Glutamatergic neuron (in vitro differentiated cells): ENCODE data around the gene ABCA2. TPM values are rescaled to one million over a fixed set of nuclear protein-coding genes. Genes with fewer than 3 reads are reported as not detected.
"Not testable (repeated sequence)": the region's sequence is repeated elsewhere in the genome, so short reads cannot be mapped to it uniquely, and the experiment has no call there.

Experiments used
- DNase-seq: peaks from one replicate; pipeline ENCODE4 v3.0.0; 2022
- H3K27ac Mint-ChIP-seq: one replicate; pipeline ENCODE4 v1.8.0; 2020; ENCODE audit warnings: mild to moderate bottlenecking, mixed read lengths, inconsistent platforms; ENCODE audit not compliant: unreplicated experiment
- H3K27me3 Mint-ChIP-seq: one replicate; pipeline ENCODE4 v1.8.0; 2020; ENCODE audit warnings: mild to moderate bottlenecking, moderate library complexity, mixed read lengths, inconsistent platforms; ENCODE audit not compliant: unreplicated experiment
- H3K36me3 Mint-ChIP-seq: one replicate; pipeline ENCODE4 v1.8.0; 2020; ENCODE audit warnings: mild to moderate bottlenecking, mixed read lengths, inconsistent platforms; ENCODE audit not compliant: unreplicated experiment
- H3K4me1 Mint-ChIP-seq: one replicate; pipeline ENCODE4 v1.8.0; 2020; ENCODE audit warnings: mild to moderate bottlenecking, low read depth, mixed read lengths, inconsistent platforms; ENCODE audit not compliant: unreplicated experiment
- H3K4me3 Mint-ChIP-seq: one replicate; pipeline ENCODE4 v1.8.0; 2020; ENCODE audit warnings: mild to moderate bottlenecking, mixed read lengths, inconsistent platforms; ENCODE audit not compliant: unreplicated experiment
- H3K9me3 Mint-ChIP-seq: one replicate; pipeline ENCODE4 v1.8.0; 2020; ENCODE audit warnings: mild to moderate bottlenecking, moderate library complexity, mixed read lengths, inconsistent platforms; ENCODE audit not compliant: unreplicated experiment
- total RNA-seq: library from RNA; stranded (reverse); fragmentation: NEBNext Ultra II Directional; extraction: Animal tissue kit (Norgen Biotek cat#: 25700); gene quantifications from one replicate; pipeline ENCODE4 v1.2.1, GENCODE V29; 2021; ENCODE audit not compliant: unreplicated experiment
- TF ChIP-seq, protein P1 (sequence below): fragments of 200-600 bp; sonication (generic); IDR thresholded peaks from one replicate; pipeline ENCODE4 v1.5.0; 2021; ENCODE audit not compliant: partially characterized antibody, unreplicated experiment

Gene ABCA2
- total RNA-seq, 1 donor from 2014 or later: 70.7 TPM

DNA sequence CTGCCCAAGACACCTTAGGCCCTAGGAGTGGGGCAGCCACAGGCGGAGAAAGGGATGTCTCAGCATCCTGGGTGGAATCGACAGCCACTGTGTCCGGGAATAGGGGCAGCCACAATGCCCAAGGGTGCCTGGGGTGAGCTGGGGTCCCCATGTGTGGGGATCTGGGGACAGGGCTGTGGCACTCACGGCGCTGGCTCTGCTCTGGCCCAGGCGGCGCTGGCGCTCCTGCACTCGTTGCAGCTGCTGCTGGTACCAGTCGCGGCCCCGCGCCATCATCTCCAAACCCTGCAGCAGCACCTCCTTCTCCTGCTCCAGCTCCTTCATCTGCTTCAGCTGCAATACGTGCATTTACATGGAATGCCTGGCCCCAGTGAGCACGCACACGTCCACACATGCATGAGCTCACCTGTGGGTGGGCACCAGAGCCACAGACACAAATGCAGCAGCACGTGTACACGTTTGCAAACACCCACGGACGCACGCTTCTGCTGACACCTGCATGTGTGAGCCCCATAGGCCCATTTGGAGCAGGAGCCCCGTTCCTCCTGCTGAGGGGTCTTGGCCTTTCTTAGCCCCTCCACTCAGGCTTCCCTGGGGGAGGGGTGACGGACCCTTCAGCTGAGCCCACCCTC, 37.4 kb upstream of the ABCA2 start:
- TF ChIP-seq, protein P1, sequence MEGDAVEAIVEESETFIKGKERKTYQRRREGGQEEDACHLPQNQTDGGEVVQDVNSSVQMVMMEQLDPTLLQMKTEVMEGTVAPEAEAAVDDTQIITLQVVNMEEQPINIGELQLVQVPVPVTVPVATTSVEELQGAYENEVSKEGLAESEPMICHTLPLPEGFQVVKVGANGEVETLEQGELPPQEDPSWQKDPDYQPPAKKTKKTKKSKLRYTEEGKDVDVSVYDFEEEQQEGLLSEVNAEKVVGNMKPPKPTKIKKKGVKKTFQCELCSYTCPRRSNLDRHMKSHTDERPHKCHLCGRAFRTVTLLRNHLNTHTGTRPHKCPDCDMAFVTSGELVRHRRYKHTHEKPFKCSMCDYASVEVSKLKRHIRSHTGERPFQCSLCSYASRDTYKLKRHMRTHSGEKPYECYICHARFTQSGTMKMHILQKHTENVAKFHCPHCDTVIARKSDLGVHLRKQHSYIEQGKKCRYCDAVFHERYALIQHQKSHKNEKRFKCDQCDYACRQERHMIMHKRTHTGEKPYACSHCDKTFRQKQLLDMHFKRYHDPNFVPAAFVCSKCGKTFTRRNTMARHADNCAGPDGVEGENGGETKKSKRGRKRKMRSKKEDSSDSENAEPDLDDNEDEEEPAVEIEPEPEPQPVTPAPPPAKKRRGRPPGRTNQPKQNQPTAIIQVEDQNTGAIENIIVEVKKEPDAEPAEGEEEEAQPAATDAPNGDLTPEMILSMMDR: no peak
- Mint-ChIP-seq H3K27me3 (no peaks in the 10 kb centered on the region), H3K36me3 (no peaks in the 10 kb centered on the region), H3K4me1 (peaks cover 3% of the 10 kb centered on the region), H3K9me3 (peaks cover 3% of the 10 kb centered on the region), H3K4me3 (no peak overlapping the region), H3K27ac (no peak overlapping the region)
- no peak for DNase-seq

DNA sequence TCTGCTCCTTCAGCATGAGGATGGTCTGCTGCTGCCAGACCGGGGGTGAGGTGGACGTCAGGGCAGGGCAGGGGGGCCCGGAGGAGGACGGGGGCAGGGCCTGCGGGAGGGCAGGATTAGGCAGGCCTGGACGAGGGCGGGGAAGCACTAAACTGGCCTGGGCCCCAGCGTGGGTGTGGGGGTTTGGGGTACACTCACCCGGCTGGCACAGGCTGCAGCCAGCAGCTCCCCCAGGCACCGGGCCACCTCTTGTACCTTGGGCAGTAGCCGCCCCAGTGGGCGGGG, 36.8 kb upstream of the ABCA2 start:
- Mint-ChIP-seq H3K36me3 (no peaks in the 10 kb centered on the region), H3K27ac (no peak overlapping the region), H3K4me1 (peaks cover 3% of the 10 kb centered on the region), H3K4me3 (no peak overlapping the region), H3K9me3 (peaks cover 3% of the 10 kb centered on the region), H3K27me3 (no peaks in the 10 kb centered on the region)
- no peak for DNase-seq
- TF ChIP-seq, protein P1: no peak

DNA sequence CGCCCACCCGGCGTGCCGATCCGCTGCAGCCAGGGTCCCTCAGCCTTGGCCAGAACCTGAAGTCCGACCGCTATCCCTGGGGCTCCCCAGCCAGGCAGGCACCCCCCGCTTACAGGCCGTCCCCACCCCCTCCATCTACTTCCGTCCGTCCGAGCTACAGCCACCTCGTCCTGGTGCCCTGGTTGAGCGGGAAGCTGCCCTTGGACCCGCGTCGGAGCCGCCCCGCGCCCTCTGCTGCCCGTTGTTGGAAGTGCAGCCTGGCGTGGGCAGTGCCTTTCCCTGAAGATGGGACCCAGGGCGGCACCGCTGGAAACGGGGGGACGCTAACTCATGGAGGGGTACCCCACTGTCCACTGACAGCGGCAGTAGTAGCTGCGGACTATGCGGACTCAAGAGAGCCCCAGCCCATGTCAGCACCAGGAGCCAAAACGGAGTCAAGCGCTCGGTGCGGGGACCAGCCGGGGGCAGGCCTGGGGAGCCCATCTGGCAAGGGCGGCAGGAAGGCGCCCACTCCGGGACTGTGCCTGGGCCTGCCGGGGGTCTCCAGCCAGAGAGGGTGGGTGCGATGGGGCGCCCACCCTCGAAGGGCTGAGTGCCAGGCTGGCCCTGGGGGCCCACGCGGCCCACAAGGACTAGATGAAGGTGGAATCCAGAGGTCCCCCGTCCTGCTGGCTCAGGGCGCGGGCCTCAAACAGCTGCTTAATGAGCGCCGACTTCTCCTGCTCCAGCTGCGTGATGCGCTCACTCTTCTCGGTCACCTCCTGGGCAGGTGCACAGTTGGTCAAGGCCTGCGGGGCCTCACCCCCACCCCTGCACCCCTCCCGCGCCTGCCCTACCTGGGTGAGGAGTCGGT, 36.2 kb upstream of the ABCA2 start:
- H3K27me3 Mint-ChIP-seq: no peaks in the 10 kb centered on the region
- DNase-seq: peak; percentile 86
- H3K27ac Mint-ChIP-seq: no peak overlapping the region
- peaks cover 3% of the 10 kb centered on the region for H3K9me3 Mint-ChIP-seq
- peaks cover 3% of the 10 kb centered on the region for H3K4me1 Mint-ChIP-seq
- TF ChIP-seq, protein P1: peak; percentile 98
- no peak overlapping the region for H3K4me3 Mint-ChIP-seq
- no peaks in the 10 kb centered on the region for H3K36me3 Mint-ChIP-seq

DNA sequence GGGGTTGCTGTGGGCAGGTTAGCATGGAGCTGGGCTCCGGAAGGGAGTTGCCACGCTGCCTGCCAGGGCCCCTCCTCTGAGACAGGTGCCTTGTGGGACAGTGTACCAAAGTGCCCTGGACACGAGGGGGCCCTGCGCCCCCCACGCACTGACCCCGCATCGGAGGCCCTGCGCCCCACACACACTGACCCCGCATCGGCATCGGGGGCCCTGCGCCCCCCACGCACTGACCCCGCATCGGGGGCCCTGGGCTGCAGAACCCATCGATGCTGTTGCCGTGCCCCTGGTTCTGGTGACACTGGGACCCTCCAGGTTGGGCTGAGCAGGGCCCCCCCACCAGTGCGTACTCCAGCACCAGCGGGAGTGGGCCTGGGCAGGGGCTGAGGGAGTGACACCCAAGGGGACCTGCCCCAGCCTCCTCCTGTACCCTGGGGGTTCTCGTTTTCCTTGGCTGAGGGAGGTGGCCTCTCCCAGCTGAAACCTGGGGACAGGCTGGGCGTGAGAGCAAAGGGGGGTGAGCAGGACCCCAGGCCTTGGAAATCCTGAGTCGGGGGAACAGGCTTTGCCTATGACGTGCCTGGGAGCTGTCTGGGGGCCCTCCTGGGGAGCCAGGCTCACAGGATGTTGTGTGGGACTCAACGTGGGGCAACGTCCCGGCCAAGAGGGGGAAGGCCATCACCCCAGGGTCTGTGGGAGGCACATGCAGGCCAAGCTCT, 35.4 kb upstream of the ABCA2 start:
- H3K36me3 Mint-ChIP-seq: no peaks in the 10 kb centered on the region
- no peak overlapping the region for H3K27ac Mint-ChIP-seq
- no peak overlapping the region for H3K4me3 Mint-ChIP-seq
- peaks cover 3% of the 10 kb centered on the region for H3K9me3 Mint-ChIP-seq
- TF ChIP-seq, protein P1: no peak
- no peak for DNase-seq
- H3K27me3 Mint-ChIP-seq: no peaks in the 10 kb centered on the region
- peaks cover 3% of the 10 kb centered on the region for H3K4me1 Mint-ChIP-seq

DNA sequence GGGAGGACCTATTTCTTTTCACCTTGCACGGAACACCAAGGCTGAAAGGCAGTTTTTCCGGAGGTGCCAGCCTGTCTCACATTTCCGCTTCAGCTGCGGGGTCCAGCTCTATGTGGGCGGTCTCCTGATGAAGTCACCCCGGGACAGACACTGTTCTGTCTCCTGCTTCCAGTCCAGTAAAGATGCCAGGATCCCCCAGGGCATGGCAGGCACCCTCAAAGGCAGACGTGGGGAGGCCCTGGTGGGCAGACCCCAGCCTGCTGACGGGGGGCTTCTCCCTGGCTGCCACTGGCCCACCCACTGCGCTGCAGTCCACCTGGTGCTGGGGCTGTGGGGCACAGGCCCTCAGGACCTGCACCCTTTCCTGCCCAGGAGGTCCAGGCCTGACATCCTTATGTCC, 34.8 kb upstream of the ABCA2 start:
- not testable (repeated sequence) for H3K4me1 Mint-ChIP-seq, H3K36me3 Mint-ChIP-seq, H3K27me3 Mint-ChIP-seq, H3K4me3 Mint-ChIP-seq, DNase-seq, H3K9me3 Mint-ChIP-seq, H3K27ac Mint-ChIP-seq
